Measurements from ENCODE around the gene PCBP3.

Gene PCBP3

GRCh38 chr21:45867671-45868081, 224.2 kb downstream of the PCBP3 start:
- DNase-seq, result no peak

GRCh38 chr21:45868086-45868485, 224.6 kb downstream of the PCBP3 start:
- no peak for DNase-seq

GRCh38 chr21:45868488-45868887, 225.0 kb downstream of the PCBP3 start:
- DNase-seq, result no peak

- DNase-seq, result peak; percentile 80
Measured at GRCh38 chr21:45869121-45870007, 225.8 kb downstream of the PCBP3 start.

DNA sequence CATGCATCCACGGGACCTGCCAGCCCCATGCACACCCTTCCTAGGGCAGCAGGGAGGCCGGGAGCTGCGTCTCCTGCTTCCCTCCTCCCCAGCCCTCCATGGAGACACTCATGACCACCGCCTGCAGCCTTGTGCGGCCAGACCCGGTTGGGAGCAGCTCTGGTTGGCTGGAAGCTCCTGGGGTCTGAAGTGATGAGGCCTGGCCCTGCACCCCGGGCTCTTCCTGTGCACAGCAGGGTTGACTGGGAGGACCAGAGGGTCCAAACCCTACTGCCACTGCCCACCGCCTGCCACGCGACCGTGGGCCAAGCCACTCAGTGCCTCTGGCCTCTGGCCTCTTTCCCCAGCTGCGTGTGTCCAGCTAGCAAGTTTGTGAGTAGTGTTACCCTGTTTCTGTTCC, 226.9 kb downstream of the PCBP3 start:
- no peak for DNase-seq

DNA sequence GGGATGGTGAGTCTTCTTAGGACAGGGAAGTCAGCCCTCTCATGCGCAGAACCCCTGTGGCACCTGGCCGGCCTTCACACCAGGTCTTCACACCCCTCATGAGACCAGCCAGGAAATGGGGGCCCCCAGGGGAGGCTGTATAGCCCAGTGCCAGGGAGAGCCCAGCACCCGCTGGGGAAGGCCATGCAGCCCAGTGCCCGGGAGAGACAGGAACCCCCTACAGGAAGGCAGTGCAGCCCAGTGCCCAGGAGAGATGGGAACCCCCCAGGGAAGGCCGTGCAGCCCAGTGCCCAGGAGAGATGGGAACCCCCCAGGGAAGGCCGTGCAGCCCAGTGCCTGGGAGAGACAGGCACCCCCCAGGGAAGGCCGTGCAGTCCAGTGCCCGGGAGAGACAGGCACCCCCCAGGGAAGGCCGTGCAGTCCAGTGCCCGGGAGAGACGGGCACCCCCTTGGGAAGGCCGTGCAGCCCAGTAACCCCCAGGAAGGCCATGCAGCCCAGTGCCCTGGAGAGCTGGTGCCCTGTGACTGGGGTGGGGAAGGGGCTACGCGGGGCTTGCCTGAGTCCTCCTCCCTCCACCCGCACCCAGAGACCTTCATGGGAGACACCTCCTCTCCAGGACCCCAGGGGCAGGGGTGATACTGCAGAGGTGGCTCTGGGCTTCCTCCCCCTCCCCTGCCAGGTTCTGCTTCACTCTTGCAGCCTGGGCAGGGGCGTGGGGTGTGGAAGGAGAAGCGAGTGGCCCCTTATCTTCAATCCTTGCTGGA, 227.5 kb downstream of the PCBP3 start:
- no peak for DNase-seq

DNA sequence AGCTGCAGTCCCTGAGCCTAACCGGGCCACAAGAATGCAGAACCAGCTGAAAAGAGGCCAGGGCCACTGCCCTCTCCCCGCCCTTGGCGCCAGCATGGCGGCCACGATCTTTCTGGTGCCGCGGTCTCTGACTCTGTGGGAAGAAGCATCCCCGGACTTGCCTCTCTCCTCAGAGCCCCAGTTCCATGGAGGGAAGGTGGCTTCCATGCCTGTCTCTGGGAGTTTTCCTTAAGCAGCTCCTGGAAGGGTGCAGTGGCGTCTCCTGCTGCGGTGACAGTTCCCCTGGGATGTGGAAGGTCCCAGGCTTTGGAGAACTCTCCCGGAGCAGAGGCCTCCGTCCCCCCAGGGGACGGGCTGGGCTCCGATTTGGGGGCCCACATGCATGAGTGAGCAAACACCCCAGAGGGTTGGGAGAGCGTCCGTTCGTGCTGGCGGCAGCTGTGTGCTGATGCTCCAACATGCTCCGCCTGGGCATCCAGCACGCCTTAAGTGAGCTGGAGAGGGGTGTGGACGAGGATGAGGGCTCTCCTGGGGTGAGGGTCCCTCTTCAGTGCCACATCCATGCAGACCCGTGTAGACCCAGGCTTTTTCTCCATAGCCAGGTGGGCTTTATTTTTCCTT, 228.2 kb downstream of the PCBP3 start:
- DNase-seq, result no peak

DNA sequence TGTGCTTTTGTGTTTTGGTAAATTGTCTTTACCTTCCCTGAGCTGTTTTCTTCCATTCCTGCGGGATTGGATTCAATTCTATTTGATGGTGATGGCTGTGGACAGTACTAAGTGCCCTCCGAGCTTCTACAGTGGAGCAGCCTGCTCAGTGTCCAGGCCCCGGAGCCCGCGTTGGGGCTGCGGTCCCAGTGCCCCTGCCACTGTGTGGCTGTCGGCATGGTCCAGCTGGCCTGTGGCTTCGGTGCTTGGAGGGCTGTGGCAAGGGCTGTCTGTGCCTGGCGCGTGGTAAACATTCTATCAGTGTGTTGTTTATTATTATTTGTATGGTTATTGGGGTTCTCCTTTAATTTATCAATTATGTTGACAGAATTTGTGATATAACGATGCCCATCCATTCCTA, 228.9 kb downstream of the PCBP3 start:
- DNase-seq, result no peak

- no peak for DNase-seq
Measured at GRCh38 chr21:45872902-45873301, 229.4 kb downstream of the PCBP3 start.

DNA sequence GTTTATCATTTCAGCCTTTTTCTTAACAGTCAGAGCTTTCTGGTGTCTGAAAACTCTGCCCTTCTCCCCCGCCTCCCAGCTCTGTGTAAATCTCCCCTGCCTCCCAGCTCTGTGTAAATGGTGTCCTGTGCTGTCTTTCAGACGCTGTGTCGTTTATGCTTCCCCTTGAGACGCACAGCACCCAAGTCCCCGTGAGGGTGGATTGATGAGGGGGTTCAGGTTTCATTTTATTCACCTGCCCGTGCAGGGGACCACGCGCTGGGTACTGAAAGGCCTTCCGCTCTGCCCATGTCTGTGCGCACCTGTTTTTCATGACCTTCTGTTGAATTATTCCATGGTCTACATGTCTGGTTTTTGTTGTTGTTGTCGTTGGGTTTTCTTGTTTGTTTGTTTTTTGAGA, 229.9 kb downstream of the PCBP3 start:
- no peak for DNase-seq

- DNase-seq, result no peak
Measured at GRCh38 chr21:45873866-45874265, 230.3 kb downstream of the PCBP3 start.

GRCh38 chr21:45874716-45875415, 231.3 kb downstream of the PCBP3 start:
- peak; percentile 98 for DNase-seq

- DNase-seq, result no peak
Measured at GRCh38 chr21:45875416-45875760, 231.9 kb downstream of the PCBP3 start.

- DNase-seq, result no peak
Measured at GRCh38 chr21:45875881-45876280, 232.4 kb downstream of the PCBP3 start.

GRCh38 chr21:45876381-45877170, 233.1 kb downstream of the PCBP3 start:
- no peak for DNase-seq

GRCh38 chr21:45877171-45877438, 233.6 kb downstream of the PCBP3 start:
- no peak for DNase-seq

GRCh38 chr21:45877821-45878469, 234.4 kb downstream of the PCBP3 start:
- peak; percentile 30 for DNase-seq

- DNase-seq, result peak; percentile 82
Measured at GRCh38 chr21:45880097-45881068, 236.9 kb downstream of the PCBP3 start.

GRCh38 chr21:45882645-45883044, 239.1 kb downstream of the PCBP3 start:
- no peak for DNase-seq

DNA sequence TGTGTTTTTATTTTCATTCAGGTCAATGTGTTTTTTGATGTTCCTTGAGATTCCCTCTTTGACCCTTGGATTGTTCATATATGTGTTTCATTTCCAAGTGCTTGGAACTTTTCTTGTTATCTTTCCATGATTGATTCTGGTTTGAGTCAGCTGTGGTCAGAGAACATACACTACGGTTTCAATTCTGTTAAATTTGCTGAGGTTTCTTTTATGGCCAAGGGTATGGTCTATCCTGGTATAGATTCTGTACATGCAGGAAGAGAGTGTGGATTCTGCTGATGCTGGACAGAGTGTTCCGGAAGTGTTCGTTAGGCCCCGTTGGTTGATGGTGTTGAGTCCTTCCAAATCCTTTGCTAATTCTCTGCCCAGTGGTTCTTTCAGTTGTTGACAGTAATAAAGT, 239.6 kb downstream of the PCBP3 start:
- no peak for DNase-seq

DNA sequence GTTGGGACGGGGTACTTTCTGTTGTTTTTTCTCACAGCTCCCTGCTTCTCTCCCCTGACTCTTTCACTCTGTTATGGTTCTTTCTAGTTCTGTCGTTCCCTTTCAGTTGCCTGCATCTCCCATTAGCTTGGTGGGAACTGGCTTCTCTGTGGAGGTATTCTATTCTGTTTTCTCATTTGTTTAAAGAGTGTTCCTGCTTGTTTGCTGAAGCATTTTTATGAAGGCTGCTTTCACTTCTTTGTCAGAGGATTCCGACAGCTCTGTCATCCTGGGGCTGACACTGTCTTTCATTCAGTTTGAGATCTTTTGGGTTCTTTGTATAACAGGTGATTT, 242.0 kb downstream of the PCBP3 start:
- no peak for DNase-seq

Data from EL (cell line).